GM19468 (cell line): ENCODE results near the gene TMEM40.
"Not testable (repeated sequence)": the region's sequence is repeated elsewhere in the genome, so short reads cannot be mapped to it uniquely, and the experiment has no call there.

Experiments used
- ATAC-seq: cut with Tn5 transposase; IDR thresholded peaks from one replicate; pipeline ENCODE4 v1.9.1; 2021; ENCODE audit warnings: mild to moderate bottlenecking, moderate library complexity, moderate number of reproducible peaks; ENCODE audit not compliant: unreplicated experiment; ENCODE audit errors: extremely low read depth

The TMEM40 gene

GRCh38 chr3:12777171-12777570 is 18.1 kb upstream of the TMEM40 start:
- ATAC-seq, result no peak

GRCh38 chr3:12775970-12776369 is 16.9 kb upstream of the TMEM40 start:
- ATAC-seq, result not testable (repeated sequence)

- no peak for ATAC-seq
Measured at GRCh38 chr3:12775226-12775625, 16.2 kb upstream of the TMEM40 start.

GRCh38 chr3:12774619-12775018 is 15.6 kb upstream of the TMEM40 start:
- ATAC-seq, result no peak

- ATAC-seq, result no peak
Measured at GRCh38 chr3:12773710-12774086, 14.6 kb upstream of the TMEM40 start.

GRCh38 chr3:12773030-12773709 is 14.1 kb upstream of the TMEM40 start:
- ATAC-seq, result no peak

- ATAC-seq, result no peak
Measured at GRCh38 chr3:12772462-12772861, 13.4 kb upstream of the TMEM40 start.

- ATAC-seq, result no peak
Measured at GRCh38 chr3:12771236-12771635, 12.2 kb upstream of the TMEM40 start.

- no peak for ATAC-seq
Measured at GRCh38 chr3:12769761-12770160, 10.7 kb upstream of the TMEM40 start.

- ATAC-seq, result no peak
Measured at GRCh38 chr3:12768579-12769527, 9.8 kb upstream of the TMEM40 start.

GRCh38 chr3:12766541-12766940 is 7.5 kb upstream of the TMEM40 start:
- ATAC-seq, result no peak

- no peak for ATAC-seq
Measured at GRCh38 chr3:12764171-12764776, 5.2 kb upstream of the TMEM40 start.

GRCh38 chr3:12759693-12760565 is 870 bp upstream of the TMEM40 start:
- no peak for ATAC-seq

GRCh38 chr3:12758025-12758781 is 856 bp downstream of the TMEM40 start:
- no peak for ATAC-seq

- ATAC-seq, result no peak
Measured at GRCh38 chr3:12756635-12757034, 2.4 kb downstream of the TMEM40 start.

GRCh38 chr3:12756175-12756574 is 2.9 kb downstream of the TMEM40 start:
- no peak for ATAC-seq

GRCh38 chr3:12755754-12756153 is 3.3 kb downstream of the TMEM40 start:
- no peak for ATAC-seq

- no peak for ATAC-seq
Measured at GRCh38 chr3:12754313-12754712, 4.7 kb downstream of the TMEM40 start.

GRCh38 chr3:12753275-12754028 is 5.6 kb downstream of the TMEM40 start:
- ATAC-seq, result no peak
